Right lobe of liver (tissue), 6 donors: ENCODE results near the gene TMEM255B. TPM values are rescaled to one million over a fixed set of nuclear protein-coding genes. Genes with fewer than 3 reads are reported as not detected.
"Not testable (repeated sequence)": the region's sequence is repeated elsewhere in the genome, so short reads cannot be mapped to it uniquely, and the experiment has no call there.

ENCODE experiments used
- ATAC-seq, 4 donors: fragments of 200-7000 bp; cut with Tn5 transposase; one replicate each; pipeline ENCODE4 v1.9.1; 2020; ENCODE audit warnings: mild to moderate bottlenecking in 4 of 4, moderate library complexity in 4 of 4
- DNase-seq, 3 donors: peaks; one replicate each; pipeline ENCODE4 v3.0.0-alpha.2; 2020
- H3K27ac ChIP-seq, 3 donors: fragments of 200-600 bp; one replicate each; pipeline ENCODE4 v1.8.0; 2022
- H3K27me3 ChIP-seq, 2 donors: fragments of 200-600 bp; one replicate each; pipeline ENCODE4 v1.8.0; 2022
- H3K36me3 ChIP-seq, 4 donors: fragments of 200-600 bp; sonication (generic) in 1 of 4; one replicate each; pipeline versions ENCODE4 v1.5.1 to v1.8.0; 2017 to 2022; ENCODE audit warnings: control low read depth in 1 of 4
- H3K4me1 ChIP-seq, 4 donors: fragments of 200-600 bp; sonication (generic) in 1 of 4; one replicate each; pipeline versions ENCODE4 v1.5.1 to v1.8.0; 2017 to 2022; ENCODE audit warnings: control low read depth in 1 of 4
- H3K4me3 ChIP-seq, 3 donors: fragments of 200-600 bp; one replicate each; pipeline ENCODE4 v1.8.0; 2022
- H3K9me3 ChIP-seq, 4 donors: fragments of 200-600 bp; sonication (generic) in 1 of 4; one replicate each; pipeline versions ENCODE4 v1.5.1 to v1.8.0; 2017 to 2022; ENCODE audit warnings: control low read depth in 1 of 4
- POLR2A ChIP-seq: fragments of 450-650 bp; IDR thresholded peaks from one replicate; pipeline ENCODE4 v1.6.1; 2017; ENCODE audit warnings: antibody characterized with exemption, mild to moderate bottlenecking
- WGBS: methylation state at CpG from one replicate; pipeline ENCODE4 v1.1.6; 2018; ENCODE audit warnings: low coverage, low lambda C conversion rate; ENCODE audit not compliant: insufficient coverage; ENCODE audit errors: missing lambda C conversion rate; 5-methylcytosine and 5-hydroxymethylcytosine counted together
- intact Hi-C, 2 donors: fragments of 100-400 bp; cut with DNase I; formaldehyde crosslinking; loops; one replicate each; pipeline versions ENCODE4 v1.11.2 to v1.14.1; 2022
- total RNA-seq, 6 experiments: library from RNA; depleted of rRNA in 2 of 6; stranded (reverse); fragments of >200 nt in 2 of 6; fragmentation: NEBNext Ultra II Directional in 3 of 6; extraction: Animal tissue kit (Norgen Biotek cat#: 25700) in 3 of 6; gene quantifications; one replicate each; pipeline versions ENCODE4 v1.1.0 to v1.2.4, GENCODE V29; 2016 to 2023
- TF ChIP-seq, protein P1 (sequence below), 4 donors: fragments of 200-600 bp in 3 of 4; fragments of 450-650 bp in 1 of 4; IDR thresholded peaks; one replicate each; pipeline versions ENCODE4 v1.5.1 to v1.8.0; 2016 to 2022; ENCODE audit warnings: antibody characterized with exemption in 4 of 4, mild to moderate bottlenecking in 2 of 4
- donor health status: DM: no; HTN: yes; CAD: no.
- donor health status: DM: no; HTN: no; CAD: no.
- donor health status: DM: no; HTN: no; CAD: no.
- donor health status: DM: no; HTN: yes; CAD: no.
- donor health status: DM: no; HTN: yes; CAD: no.

The TMEM255B gene
- total RNA-seq, 6 experiments from 2014 or later: 2.5 to 10.4 (median 6.2) TPM

GRCh38 chr13:113793718-113794085 lies 34.7 kb downstream of the TMEM255B start:
- intact Hi-C loops: no loop called here
- WGBS: 55% methylated on average over 2 of the region's 15 CpGs
- no peaks in the 10 kb centered on the region for H3K4me1 ChIP-seq
- no peak for ATAC-seq
- no peak for DNase-seq
- H3K4me3 ChIP-seq: no peak overlapping the region
- TF ChIP-seq, protein P1, sequence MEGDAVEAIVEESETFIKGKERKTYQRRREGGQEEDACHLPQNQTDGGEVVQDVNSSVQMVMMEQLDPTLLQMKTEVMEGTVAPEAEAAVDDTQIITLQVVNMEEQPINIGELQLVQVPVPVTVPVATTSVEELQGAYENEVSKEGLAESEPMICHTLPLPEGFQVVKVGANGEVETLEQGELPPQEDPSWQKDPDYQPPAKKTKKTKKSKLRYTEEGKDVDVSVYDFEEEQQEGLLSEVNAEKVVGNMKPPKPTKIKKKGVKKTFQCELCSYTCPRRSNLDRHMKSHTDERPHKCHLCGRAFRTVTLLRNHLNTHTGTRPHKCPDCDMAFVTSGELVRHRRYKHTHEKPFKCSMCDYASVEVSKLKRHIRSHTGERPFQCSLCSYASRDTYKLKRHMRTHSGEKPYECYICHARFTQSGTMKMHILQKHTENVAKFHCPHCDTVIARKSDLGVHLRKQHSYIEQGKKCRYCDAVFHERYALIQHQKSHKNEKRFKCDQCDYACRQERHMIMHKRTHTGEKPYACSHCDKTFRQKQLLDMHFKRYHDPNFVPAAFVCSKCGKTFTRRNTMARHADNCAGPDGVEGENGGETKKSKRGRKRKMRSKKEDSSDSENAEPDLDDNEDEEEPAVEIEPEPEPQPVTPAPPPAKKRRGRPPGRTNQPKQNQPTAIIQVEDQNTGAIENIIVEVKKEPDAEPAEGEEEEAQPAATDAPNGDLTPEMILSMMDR (IDR thresholded peaks at IDR 0.05): no peak
- TF ChIP-seq POLR2A: no peak
- no peaks in the 10 kb centered on the region for H3K27me3 ChIP-seq
- no peaks in the 10 kb centered on the region for H3K9me3 ChIP-seq
- no peak overlapping the region for H3K27ac ChIP-seq
- no peaks in the 10 kb centered on the region for H3K36me3 ChIP-seq

GRCh38 chr13:113794086-113794485 lies 35.1 kb downstream of the TMEM255B start:
- H3K9me3 ChIP-seq: no peaks in the 10 kb centered on the region
- DNase-seq: no peak
- WGBS: no CpG with 5 or more reads among the region's 23 CpGs
- no peaks in the 10 kb centered on the region for H3K27me3 ChIP-seq
- no peak for ATAC-seq
- TF ChIP-seq POLR2A: no peak
- TF ChIP-seq, protein P1 (IDR thresholded peaks at IDR 0.05): no peak
- H3K4me1 ChIP-seq: no peaks in the 10 kb centered on the region
- no peak overlapping the region for H3K4me3 ChIP-seq
- intact Hi-C loops: no loop called here
- no peak overlapping the region for H3K27ac ChIP-seq
- H3K36me3 ChIP-seq: no peaks in the 10 kb centered on the region

DNA sequence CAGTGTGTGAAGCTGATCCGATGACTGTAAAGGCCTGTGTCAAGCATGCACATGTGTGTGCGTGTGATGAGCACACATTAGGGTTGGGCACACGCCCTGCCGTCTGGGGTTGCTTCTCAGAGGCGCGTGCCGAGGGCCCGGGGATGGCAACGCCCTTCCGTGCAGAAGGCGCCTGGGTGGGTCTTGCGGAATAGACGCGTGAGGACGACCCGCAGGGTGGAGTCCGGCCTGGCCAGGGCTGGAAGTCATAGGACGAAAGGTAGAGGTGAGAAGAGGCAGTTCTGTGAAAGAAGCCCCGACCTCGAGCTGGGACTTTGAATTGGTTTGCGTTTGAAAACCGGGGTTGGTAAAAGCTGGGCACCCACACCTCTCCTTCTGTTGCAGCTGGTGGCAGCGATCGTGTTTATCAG lies 35.7 kb downstream of the TMEM255B start:
- 85% methylated on average over 22 of the region's 24 CpGs for WGBS
- Histone ChIP-seq H3K4me1 (no peaks in the 10 kb centered on the region), H3K27ac (no peak overlapping the region), H3K27me3 (no peaks in the 10 kb centered on the region), H3K4me3 (no peak overlapping the region), H3K36me3 (no peaks in the 10 kb centered on the region), H3K9me3 (no peaks in the 10 kb centered on the region)
- TF ChIP-seq, protein P1 (IDR thresholded peaks at IDR 0.05): no peak
- TF ChIP-seq POLR2A: no peak
- intact Hi-C loops: no loop called here
- DNase-seq: no peak
- no peak for ATAC-seq

GRCh38 chr13:113795362-113795761 lies 36.3 kb downstream of the TMEM255B start:
- ATAC-seq, H3K9me3 ChIP-seq, intact Hi-C loops, H3K27ac ChIP-seq, DNase-seq, H3K36me3 ChIP-seq, H3K4me3 ChIP-seq, H3K4me1 ChIP-seq, H3K27me3 ChIP-seq: not testable (repeated sequence)
- WGBS: 17% methylated on average over 1 of the region's 1 CpG

DNA sequence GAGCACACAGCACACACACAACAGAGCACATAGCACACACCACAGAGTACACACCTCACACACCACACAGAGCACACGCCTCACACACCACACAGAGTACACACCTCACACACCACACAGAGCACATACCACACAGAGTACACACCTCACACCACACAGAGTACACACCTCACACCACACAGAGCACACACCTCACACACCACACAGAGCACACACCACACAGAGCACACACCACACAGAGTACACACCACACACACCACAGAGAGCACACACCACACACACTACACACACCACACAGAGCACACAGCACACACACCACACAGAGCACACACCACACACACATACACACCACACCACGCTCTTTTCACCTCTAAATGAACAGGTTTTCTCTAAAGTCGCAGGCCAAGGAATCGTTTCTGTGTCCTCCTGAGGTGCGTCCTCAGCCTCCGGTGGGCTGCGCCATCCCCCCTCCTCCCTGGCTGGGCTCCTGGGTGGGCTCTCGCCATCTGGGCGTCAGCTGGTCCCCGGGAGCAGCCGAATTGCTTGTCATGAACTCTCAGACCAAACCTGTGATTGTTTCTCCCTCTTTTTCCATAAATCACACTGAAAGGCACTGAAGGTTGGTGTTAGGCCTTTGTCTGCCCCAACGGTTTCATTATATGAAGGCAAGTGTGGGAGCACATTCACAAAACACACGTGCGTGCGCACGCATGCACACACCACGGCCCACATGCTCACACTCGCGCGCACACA lies 37.4 kb downstream of the TMEM255B start:
- Histone ChIP-seq H3K27me3 (no peaks in the 10 kb centered on the region), H3K27ac (no peak overlapping the region), H3K4me3 (no peak overlapping the region), H3K4me1 (no peaks in the 10 kb centered on the region), H3K36me3 (no peaks in the 10 kb centered on the region), H3K9me3 (no peaks in the 10 kb centered on the region)
- 68% methylated on average over 13 of the region's 20 CpGs for WGBS
- DNase-seq: peak in 1 of 3 donors; percentile 18
- no peak for TF ChIP-seq POLR2A
- TF ChIP-seq, protein P1 (IDR thresholded peaks at IDR 0.05): no peak
- no peak for ATAC-seq
- intact Hi-C loops: no loop called here
